ENCODE measurements around the gene KLHDC4.
"Not testable (repeated sequence)": the region's sequence is repeated elsewhere in the genome, so short reads cannot be mapped to it uniquely, and the experiment has no call there.

Gene KLHDC4

DNA sequence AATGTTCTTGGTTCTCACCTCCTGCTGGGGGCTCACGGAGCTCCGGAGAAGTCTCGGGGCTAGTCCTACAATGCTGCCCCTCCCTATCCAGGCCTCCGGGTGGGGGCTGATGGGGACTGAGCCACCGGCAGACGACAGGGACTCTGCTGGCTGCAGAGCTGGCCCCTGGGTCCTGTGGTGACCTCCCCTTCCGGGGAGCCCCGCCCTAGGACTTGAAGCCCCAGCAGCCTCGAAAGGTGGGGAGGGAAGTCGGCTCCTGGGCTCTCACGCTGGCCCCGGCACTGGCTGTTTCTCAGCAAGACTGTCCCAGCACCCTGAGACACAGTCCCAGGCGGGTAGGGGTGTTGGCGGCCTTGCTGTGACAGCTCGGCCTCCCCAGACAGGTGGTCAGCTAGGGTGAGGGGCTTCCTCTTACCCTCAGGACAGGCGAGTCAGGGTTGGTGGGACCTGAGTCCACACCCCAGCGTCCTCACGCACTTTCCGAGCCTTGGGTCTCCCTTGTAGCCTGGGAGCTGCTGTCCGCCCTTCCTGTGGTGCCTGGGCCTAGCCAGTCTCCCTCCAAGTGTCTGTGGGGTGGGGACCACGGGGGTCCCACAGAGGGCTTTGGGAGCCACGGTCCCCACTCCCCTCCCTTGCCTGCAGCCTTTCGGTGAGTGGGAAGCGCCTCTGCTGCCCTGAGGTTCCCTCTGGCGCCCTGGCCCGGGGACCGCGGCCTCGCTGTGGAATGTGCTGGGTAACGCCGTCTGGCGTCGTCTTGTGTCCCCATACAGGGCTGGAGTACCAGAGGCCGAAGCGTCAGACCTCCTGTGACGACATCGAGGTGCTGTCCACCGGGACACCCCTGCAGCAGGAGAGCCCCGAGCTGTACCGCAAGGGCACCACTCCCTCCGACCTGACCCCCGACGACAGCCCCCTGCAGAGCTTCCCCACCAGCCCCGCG lies 76.6 kb downstream of the KLHDC4 start:
- no peak for DNase-seq (ENCODE audit: low read depth, low spot score)
- H3K27ac ChIP-seq, result no peak overlapping the region

DNA sequence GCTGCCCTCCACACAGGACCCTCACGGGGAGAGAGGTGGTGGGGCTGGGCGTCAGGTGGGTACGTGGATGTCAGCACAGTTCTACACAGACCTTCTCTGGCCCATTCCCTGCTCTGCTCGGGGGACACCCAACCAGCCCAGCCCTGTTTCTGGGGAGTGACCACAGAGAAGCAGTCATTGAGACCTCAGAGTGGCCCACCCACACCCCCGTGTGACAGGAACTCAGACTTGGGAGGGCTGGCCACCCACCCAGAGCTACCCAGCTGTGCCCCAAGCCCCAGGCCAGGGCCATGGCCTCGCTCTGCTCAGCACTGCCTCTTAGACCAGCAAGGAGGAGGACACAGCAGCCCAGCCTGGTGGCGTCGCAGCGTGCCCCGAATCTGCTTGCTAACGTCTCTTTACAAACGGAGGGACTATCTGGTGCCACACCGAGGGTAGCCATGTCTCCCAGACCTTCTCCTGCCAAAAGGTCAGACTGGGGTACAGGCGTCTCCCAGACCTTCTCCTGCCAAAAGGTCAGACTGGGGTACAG lies 77.7 kb downstream of the KLHDC4 start:
- no peak for DNase-seq (ENCODE audit: low read depth, low spot score)
- H3K27ac ChIP-seq, result no peak overlapping the region

DNA sequence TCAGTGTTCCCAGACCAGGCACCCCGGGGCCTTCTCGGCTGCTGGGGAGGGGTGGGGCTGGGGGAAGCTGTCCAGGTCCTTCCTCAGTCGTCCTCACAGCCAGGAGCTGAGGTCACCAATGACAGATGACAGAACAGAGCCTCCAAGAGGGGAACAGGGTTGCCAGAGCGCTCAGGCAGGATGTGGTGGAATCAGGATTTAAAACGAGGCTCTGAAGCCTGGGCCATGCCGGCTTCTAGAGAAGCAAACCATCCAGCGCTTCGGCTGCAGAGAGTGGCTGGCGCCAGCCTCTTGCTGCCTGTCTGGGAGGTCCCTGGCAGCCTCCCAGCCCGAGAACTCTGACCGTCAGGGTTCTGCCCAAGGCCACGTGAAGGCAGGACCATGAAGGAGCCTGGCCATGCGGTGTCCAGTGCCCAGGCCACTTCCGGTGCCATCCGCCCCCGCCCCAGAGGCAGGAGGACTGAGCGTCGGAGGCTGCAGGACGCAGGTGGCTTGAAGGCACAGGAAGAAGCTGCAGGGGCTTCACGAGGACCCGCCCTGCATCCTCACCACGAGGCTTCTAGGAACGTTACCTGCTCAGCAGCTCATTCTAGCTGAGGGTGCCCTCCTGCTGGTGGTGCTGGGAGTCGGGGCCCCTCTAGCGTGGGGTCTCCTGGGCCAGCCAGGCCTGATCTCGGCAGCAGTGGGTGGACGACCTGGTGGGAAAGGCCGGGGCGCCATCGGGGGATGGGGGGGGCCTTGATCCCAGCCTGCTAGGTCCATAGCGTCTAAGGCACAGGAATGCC lies 78.5 kb downstream of the KLHDC4 start:
- H3K27ac ChIP-seq, result no peak overlapping the region
- DNase-seq (ENCODE audit: low read depth, low spot score), result no peak

DNA sequence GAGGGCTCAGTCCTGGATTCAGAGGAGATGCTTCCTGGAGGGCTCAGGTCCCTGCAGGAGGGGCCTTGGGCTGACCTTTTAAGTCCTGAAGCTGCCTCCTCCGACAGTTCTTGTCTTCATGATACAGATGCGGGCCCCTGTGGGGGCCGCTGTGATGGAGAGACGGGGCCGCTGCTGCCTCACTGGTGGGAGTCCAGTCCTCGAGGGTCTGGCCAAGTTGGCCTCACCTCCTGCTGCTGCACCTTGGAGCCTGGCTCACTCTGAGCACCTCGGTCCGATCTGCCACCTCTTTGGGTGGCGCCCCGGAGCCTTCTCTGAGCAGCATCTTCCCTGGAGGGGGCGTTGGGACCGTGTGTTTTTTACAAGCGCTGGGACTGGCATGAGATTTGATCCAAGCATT lies 79.1 kb downstream of the KLHDC4 start:
- DNase-seq (ENCODE audit: low read depth, low spot score), result no peak
- H3K27ac ChIP-seq, result no peak overlapping the region

DNA sequence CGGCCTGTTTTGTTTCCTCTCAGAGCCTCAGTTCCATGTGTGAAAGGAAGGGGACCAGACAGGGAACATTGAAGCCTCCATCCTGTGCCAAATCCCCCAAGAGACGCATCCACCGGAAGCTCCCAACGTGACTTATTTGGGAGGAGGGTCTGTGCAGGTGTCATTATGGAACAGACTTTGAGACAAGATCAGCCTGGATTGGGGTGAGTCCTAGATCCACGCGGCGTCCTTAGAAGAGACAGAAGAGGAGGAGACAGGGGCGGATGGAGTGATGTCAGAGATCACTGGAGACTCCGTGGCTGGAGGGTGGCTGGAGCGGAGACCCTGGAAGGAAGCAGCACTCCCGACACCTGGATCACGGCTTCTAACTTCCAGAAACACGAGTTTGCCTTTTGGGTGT lies 80.0 kb downstream of the KLHDC4 start:
- DNase-seq (ENCODE audit: low read depth, low spot score), result no peak
- H3K27ac ChIP-seq, result no peak overlapping the region

DNA sequence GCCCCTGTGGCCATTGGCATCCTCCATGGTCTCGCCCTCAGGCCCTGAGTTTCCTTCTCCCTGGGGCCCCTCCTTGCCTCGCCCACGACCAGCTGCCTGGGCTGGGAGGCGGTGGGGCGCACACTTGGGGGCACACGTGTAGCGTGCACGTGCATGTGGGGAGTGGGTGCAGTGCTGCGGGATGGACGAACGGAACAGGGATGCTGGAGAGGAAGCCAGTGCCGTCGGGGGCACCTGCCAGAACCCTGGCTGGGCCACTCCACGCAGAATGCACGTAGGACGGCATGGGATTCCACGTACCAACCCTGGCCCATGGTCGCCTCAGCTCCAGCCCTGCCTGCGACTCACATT lies 80.4 kb downstream of the KLHDC4 start:
- DNase-seq (ENCODE audit: low read depth, low spot score), result no peak
- no peak overlapping the region for H3K27ac ChIP-seq

DNA sequence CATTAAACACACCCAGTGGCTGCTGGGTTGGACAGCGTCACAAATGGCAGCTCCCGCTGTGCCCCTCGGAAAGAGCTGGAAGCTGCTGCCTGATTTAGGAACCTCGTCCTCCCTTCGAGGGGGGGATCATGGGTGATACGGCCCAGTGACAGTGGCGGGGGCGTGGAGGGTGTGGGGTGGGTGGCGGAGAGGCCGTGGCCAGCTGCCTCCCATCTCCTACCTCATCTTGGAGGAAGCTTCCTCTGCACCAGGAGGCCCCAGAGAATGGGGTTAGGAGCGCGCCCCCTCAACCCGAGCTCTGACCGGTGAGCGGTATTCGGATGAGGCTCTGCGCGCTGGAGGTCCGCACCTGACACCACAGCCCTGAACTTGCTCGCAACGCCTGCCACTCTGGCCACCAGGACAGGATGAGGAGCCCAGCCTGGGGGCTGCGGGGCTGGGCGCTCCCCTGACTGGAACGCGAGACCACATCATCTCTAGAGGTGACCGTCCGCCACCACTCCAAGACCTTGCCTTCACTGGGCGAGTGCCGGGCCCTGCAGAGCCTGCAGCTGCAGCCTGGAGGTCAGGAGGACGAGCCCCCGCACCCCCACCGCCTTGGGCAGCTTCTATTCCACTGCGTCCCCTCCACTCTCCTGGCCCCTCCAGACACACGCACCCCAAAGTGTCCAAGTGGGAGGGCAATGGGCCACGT lies 80.9 kb downstream of the KLHDC4 start:
- DNase-seq (ENCODE audit: low read depth, low spot score), result no peak
- H3K27ac ChIP-seq, result no peak overlapping the region

DNA sequence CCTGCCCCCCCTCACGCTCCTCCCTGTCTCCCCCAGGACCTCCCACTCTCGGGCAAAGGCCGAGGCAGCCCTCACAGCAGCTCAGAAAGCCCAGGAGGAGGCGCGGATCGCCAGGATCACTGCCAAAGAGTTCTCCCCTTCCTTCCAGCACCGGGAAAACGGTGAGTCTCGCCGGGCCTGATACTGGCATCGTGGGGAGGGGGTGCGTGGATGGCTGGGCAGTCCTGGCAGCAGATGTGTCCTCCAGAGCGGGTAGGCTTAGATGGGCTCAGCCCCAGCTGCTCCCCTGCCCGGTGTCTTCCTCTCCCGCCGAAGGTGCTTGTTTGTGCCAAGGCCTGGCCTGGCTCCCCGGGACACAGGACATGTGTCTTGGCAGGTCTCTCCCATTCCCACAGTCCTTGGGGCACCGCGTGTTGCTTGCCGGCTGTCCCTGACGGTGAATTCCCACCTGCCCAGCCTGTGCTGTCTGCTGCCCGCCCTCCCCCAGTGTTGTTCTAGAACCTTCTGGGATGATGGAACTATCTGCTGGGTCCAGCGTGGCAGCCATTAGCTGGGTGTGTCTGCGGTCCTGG lies 81.6 kb downstream of the KLHDC4 start:
- DNase-seq (ENCODE audit: low read depth, low spot score), result no peak
- no peak overlapping the region for H3K27ac ChIP-seq

DNA sequence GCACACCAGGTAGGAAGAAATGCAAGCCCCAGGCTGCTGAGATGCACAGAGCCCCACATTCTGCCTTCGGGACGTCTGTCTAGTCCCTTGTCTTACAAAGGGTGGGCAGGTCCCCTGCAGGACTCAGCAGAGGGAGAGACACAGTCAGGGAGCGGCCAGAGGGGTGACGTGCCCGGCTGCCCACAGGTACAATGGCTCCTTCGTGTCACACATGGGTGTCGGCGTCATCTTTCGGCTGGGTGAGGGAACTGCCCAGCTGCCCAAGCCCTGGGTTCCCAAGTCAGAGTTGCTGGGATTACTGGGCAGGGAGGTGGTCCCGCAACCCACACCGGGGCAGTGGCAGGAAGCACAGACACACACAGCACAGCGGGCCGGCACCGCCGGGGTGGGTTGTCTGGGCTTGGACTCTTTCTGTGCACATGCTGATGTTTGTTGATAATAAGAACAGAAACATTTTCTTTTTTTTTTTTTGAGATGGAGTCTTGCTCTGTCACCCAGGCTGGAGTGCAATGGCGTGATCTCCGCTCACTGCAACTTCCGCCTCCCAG lies 82.9 kb downstream of the KLHDC4 start:
- H3K27ac ChIP-seq, result no peak overlapping the region
- DNase-seq (ENCODE audit: low read depth, low spot score), result no peak

DNA sequence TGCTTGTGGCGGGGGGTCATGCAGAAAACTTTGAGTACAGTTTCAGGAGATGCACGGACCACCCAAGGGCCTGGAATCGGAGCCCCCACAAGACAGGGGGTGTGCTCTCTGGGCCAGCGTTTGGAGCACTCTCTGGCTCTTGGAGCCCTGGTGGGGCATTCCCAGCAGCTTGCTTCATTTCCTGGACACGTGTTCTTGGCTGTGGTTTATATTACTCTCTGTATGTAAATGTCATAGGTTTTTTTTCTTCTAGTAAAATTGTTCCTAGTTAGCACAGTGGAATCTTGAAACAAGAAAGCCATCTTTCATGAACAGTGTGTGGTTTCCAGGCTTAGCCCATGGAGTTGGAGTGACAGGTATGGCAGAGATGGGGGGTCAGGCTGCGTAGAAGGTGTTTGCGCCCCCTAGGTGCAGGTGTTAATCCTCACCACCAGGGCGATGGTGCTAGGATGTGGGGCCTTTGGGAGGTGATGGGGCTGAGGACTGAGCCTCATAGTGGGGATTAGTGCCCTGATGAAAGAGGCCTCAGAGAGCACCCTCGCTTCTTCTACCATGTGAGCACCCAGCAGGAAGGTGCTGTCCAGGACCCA lies 83.7 kb downstream of the KLHDC4 start:
- H3K27ac ChIP-seq, result no peak overlapping the region
- no peak for DNase-seq (ENCODE audit: low read depth, low spot score)

DNA sequence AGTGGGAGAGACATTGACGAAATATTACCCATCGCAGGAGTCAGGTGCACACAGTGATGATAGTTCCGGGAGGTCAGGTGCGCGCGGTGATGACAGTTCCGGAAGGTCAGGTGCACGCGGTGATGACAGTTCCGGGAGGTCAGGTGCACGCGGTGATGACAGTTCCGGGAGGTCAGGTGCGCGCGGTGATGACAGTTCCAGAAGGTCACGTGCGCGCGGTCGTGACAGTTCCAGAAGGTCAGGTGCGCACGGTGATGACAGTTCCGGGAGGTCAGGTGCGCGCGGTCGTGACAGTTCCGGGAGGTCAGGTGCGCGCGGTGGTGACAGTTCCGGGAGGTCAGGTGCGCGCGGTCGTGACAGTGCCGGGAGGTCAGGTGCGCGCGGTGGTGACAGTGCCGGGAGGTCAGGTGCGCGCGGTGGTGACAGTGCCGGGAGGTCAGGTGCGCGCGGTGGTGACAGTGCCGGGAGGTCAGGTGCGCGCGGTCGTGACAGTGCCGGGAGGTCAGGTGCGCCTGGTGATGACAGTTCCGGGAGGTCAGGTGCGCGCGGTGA lies 84.7 kb downstream of the KLHDC4 start:
- DNase-seq (ENCODE audit: low read depth, low spot score); H3K27ac ChIP-seq: not testable (repeated sequence)

DNA sequence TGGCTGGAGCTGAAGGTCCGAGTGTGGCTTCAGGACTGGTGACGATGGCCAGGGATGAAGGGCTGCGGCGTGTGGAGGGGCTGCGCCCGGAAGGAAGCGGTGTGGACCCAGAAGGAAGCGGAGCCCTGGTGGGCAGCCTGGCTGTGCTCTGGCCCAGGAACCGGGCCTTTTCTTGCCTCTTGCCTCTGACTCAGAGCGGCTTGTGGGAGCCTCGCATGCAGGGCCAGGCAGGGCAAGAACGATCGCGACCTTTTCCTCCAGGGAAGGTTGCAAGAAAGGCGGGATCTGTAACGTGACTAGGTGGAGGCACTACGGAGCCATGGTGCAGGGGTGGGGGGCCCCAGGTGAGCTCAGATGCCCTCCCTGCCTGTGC lies 85.5 kb downstream of the KLHDC4 start:
- no peak for DNase-seq (ENCODE audit: low read depth, low spot score)
- H3K27ac ChIP-seq, result no peak overlapping the region

DNA sequence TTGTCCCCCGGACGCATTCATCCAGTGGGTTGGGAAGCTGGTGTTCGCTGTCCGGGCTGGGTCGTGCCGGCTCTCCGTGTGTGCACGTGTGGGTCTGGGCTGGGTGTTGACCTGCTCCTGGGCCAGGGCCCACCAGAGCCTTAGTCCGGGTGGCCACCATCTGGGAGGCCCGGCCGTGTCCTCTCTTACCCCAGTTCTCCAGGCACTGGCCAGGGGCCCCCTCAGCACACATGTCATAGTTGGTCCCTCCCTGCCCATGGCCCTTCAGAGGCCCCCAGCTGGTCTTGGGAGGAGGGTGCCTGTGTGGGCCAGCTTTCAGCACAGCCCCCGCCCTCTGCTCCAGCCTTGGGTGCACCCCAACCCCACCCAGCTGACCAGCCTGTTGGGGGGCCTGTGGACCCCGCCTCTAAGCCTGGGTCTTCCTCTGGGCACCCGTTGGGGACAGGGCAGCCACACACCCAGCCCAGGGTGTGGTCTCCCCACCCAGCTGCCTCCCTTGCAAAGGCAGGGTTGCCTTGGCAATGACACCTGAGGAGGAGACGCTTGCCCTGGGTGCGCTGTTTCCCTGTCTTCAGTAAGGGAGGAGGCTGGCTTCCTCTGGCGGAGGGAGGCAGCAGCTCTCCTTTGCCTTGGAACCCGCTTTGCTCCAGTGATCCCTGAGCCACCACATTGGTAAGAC lies 86.1 kb downstream of the KLHDC4 start:
- H3K27ac ChIP-seq, result no peak overlapping the region
- DNase-seq (ENCODE audit: low read depth, low spot score), result no peak

DNA sequence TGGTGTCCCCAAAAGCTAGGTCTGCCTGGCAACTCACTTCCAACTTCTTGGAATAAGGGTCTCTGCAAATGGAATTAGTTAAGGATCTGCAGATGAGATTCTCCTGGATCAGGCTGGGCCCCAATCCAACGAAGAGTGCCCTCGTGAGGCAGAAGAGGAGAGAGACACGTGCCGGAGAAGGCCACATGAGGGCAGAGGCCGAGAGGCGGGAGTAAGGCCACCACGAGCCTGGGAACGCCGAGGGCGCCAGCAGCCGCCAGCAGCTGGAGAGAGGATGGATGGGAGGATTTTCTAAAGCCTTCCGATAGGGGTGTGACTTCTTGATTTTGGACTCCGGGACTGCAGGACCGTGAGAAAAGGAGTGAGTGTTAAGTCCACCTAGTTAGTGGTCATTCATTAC lies 87.2 kb downstream of the KLHDC4 start:
- DNase-seq (ENCODE audit: low read depth, low spot score), result no peak

DNA sequence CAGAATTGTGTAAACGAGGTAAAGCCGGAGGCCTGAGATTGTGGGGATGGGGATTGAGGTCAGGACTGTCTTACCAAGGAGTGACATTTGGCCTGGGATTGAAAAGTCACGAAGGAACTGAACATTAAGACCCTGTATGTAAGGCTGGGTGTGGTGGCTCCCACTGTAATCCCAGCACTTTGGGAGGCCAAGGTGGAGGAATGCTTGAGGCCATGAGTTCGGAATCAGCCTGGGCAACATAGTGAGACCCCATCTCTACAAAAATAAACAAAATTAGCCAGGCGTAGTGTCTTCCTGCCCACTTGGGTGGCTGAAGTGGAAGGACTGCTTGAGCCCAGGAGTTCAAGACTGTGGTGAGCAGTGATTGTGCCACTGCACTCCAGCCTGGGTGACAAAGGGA lies 88.0 kb downstream of the KLHDC4 start:
- no peak for DNase-seq (ENCODE audit: low read depth, low spot score)
- H3K27ac ChIP-seq, result no peak overlapping the region

More for the DNA sequence above, 87.2 kb downstream of the KLHDC4 start:
- H3K27ac ChIP-seq, result no peak overlapping the region

DNA sequence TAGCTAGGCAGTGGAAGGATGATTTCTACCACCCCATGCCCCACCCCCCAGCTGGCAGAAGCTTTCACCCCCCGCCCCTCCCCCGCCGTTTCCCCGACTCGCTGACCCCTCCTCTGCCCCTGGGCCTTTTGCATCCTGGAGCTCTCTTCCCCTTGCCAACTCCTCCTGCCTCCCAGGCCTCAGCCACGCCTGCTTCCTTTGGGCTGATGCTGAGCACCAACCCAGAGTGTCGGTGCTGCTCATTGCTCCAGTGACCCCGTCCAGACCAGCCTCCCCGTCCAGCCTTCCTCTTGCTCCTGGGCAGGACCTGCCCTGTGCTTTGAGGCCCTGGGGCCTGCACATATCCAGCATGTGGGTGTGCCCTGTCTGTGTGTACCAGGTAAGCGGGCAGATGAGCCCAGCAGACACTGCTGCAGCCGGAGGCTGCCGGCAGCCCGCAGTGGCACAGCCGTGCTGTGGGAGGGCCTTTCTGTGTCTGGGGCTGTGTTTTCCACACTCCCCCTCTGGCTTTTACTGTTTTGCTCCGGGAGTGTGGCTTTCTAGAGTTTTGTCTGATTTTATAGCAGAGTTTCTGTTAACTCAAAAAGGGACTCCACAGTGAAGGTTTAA lies 90.6 kb downstream of the KLHDC4 start:
- no peak overlapping the region for H3K27ac ChIP-seq
- DNase-seq (ENCODE audit: low read depth, low spot score), result no peak

DNA sequence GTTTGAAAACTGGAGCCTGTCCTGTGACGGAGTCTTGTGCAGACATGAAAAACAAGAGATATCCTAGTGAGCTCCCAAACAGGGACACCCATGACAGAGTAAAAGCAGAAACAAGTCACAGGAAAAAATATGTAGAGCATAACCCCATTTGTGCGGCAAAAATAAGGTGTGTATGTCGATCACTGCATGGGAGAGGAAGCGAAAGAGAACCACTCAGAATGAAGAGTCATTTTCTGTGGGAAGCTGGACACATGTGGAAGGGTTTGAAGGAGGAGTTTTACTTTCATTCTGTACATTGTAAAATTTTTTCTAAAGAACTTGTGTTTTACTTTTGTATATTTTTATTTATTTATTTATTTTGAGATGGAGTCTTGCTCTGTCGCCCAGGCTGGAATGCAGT lies 91.4 kb downstream of the KLHDC4 start:
- no peak for DNase-seq (ENCODE audit: low read depth, low spot score)
- H3K27ac ChIP-seq, result no peak overlapping the region

DNA sequence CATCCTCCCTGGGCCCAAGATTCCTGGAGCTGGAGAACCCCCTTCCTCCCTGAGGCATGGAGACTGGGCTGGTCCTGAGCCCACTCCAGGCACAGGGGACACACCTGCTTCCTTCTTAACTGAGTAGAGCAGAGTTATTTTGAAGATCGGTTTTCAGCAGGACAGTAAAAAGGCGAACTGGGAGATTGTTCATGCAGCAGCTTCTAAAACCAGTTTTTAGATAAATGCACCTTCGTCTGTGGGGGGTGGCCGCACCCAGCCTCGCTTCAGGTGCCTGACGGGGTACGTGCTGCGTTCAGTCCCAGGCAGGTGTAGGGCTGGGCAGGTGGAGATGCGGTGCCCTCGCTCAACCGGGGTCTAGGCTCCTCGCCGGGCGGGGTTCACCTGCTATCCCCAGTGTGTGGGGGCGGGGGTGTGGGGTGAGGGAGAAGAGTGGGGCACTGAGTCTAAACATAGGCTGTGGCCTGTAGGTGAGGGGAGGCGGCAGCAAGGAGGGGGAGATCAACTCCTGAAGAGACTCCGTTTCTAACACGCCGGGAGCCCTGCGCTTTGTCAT lies 94.0 kb downstream of the KLHDC4 start:
- no peak for DNase-seq (ENCODE audit: low read depth, low spot score)
- H3K27ac ChIP-seq, result no peak overlapping the region

Data from epithelial cell of prostate (primary cell).